ENCODE data around the gene THUMPD2. TPM values are rescaled to one million over a fixed set of nuclear protein-coding genes. Genes with fewer than 3 reads are reported as not detected.

Gene THUMPD2
- total and polyA plus RNA-seq, 9 donors = 10.5 to 22.0 (median 16.3) TPM

DNA sequence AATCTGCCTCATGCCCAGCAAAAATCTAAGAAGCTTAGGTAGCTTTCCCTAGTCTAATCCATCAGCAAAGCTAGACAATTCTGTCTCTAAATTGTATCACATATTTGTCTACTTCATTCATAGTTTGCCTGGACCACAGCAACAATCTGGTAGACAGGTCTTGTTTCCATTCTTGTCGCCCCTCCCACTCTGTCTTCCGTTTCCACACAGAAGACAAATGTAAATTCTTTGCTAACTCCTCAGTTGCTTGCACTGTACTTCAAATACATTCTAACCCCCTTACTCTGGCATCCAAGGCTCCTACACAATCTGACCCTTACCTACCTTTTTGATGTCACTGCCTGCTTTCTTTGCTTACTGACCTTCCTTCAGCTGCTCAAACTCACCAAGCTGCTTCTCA is 40.1 kb downstream of the THUMPD2 start:
- no peak for DNase-seq
- Histone ChIP-seq H3K4me1 (ENCODE audit: insufficient read depth) (peaks cover 1% of the 10 kb centered on the region), H3K27ac (no peak overlapping the region), H3K36me3 (no peaks in the 10 kb centered on the region), H3K4me3 (no peak overlapping the region), H3K27me3 (no peaks in the 10 kb centered on the region), H3K9me3 (no peaks in the 10 kb centered on the region)
- TF ChIP-seq POLR2A (IDR thresholded peaks at IDR 0.05) (no peak), EP300 (IDR thresholded peaks at IDR 0.05) (no peak), CTCF (IDR thresholded peaks at IDR 0.05) (no peak)
- intact Hi-C loops (cut with DNase I) = no loop called here
- 64 to 75% (median 70%) methylated on average over 2 of the region's 2 CpGs for WGBS, 3 donors

- WGBS, 3 donors = 53 to 64% (median 56%) methylated on average over 8 of the region's 8 CpGs
- TF ChIP-seq CTCF (IDR thresholded peaks at IDR 0.05) (no peak), EP300 (IDR thresholded peaks at IDR 0.05) (no peak), POLR2A (IDR thresholded peaks at IDR 0.05) (no peak)
- Histone ChIP-seq H3K36me3 (no peaks in the 10 kb centered on the region), H3K4me3 (no peak overlapping the region), H3K27ac (no peak overlapping the region), H3K27me3 (no peaks in the 10 kb centered on the region), H3K9me3 (no peaks in the 10 kb centered on the region), H3K4me1 (ENCODE audit: insufficient read depth) (peaks cover 3% of the 10 kb centered on the region)
- DNase-seq = peak; percentile 17 to 41 (median 22)
- intact Hi-C loops (cut with DNase I) = no loop called here
Measured at GRCh38 chr2:39737661-39738060, 41.4 kb downstream of the THUMPD2 start.

DNA sequence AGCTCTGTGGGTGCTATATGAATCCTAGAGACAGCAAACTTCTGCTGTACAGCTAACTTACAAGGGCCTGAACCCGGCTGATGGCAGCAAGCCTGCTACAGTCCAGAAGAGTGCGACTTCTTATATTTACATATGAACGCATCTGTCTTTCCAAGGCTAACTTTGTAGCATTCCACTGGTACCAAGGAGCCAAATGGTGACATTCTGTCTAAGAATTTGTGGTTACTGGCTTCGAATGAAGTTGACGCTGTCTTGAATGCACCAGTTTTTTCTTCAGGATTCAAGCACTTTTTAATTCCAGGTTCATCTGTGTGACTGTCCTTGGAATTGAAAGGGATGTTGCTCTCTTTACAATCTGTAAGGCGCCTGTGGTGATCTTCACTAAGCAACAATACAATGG is 42.4 kb downstream of the THUMPD2 start:
- no peak for DNase-seq
- Histone ChIP-seq H3K27me3 (no peaks in the 10 kb centered on the region), H3K9me3 (no peaks in the 10 kb centered on the region), H3K4me3 (no peak overlapping the region), H3K4me1 (ENCODE audit: insufficient read depth) (peaks cover 5% of the 10 kb centered on the region), H3K27ac (no peak overlapping the region), H3K36me3 (no peaks in the 10 kb centered on the region)
- WGBS, 3 donors = 51 to 80% (median 52%) methylated on average over 6 of the region's 6 CpGs
- TF ChIP-seq EP300 (IDR thresholded peaks at IDR 0.05) = no peak
- no peak for TF ChIP-seq CTCF (IDR thresholded peaks at IDR 0.05)
- no peak for TF ChIP-seq POLR2A (IDR thresholded peaks at IDR 0.05)
- intact Hi-C loops (cut with DNase I) = no loop called here

- H3K4me3 ChIP-seq = no peak overlapping the region
- DNase-seq = no peak
- H3K4me1 ChIP-seq (ENCODE audit: insufficient read depth) = peaks cover 5% of the 10 kb centered on the region
- intact Hi-C loops (cut with DNase I) = no loop called here
- H3K27me3 ChIP-seq = no peaks in the 10 kb centered on the region
- 96 to 98% (median 97%) methylated on average over 3 of the region's 3 CpGs for WGBS, 3 donors
- no peaks in the 10 kb centered on the region for H3K36me3 ChIP-seq
- H3K27ac ChIP-seq = no peak overlapping the region
- no peaks in the 10 kb centered on the region for H3K9me3 ChIP-seq
- TF ChIP-seq EP300 (IDR thresholded peaks at IDR 0.05) = no peak
- no peak for TF ChIP-seq POLR2A (IDR thresholded peaks at IDR 0.05)
- TF ChIP-seq CTCF (IDR thresholded peaks at IDR 0.05) = no peak
Measured at GRCh38 chr2:39735648-39736047, 43.4 kb downstream of the THUMPD2 start.

DNA sequence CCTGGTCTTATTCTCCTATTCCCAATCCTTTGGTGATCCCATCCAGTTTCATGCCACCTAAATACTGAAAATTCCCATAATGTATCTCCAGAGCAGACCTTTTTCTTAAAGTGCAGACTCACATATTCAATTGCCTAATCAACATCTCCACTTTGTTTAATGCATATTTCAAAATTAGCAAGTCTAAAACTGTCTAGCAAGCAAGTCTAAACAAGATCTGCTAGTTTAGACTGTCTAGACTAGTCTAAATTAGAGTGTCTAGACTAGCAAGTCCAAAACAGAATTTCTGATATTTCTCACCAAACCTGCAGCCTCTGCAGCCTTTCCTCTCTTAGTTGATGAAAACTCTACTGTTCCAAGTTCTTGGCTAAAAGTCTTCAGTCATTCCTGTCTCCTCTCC is 44.6 kb downstream of the THUMPD2 start:
- no peak overlapping the region for H3K27ac ChIP-seq

More for the DNA sequence above, 44.6 kb downstream of the THUMPD2 start:
- no peaks in the 10 kb centered on the region for H3K36me3 ChIP-seq
- H3K4me1 ChIP-seq (ENCODE audit: insufficient read depth) = peaks cover 5% of the 10 kb centered on the region
- no peak for TF ChIP-seq CTCF (IDR thresholded peaks at IDR 0.05)
- no peak for TF ChIP-seq EP300 (IDR thresholded peaks at IDR 0.05)
- no peak for TF ChIP-seq POLR2A (IDR thresholded peaks at IDR 0.05)
- no peak for DNase-seq
- H3K9me3 ChIP-seq = no peaks in the 10 kb centered on the region
- H3K4me3 ChIP-seq = no peak overlapping the region
- no peaks in the 10 kb centered on the region for H3K27me3 ChIP-seq
- intact Hi-C loops (cut with DNase I) = no loop called here

Data from ovary (tissue), 9 donors.